ENCODE results near the gene TMEM201.

GRCh38 chr1:9606458-9606857 is 17.7 kb downstream of the TMEM201 start:
- TF ChIP-seq, protein P1, sequence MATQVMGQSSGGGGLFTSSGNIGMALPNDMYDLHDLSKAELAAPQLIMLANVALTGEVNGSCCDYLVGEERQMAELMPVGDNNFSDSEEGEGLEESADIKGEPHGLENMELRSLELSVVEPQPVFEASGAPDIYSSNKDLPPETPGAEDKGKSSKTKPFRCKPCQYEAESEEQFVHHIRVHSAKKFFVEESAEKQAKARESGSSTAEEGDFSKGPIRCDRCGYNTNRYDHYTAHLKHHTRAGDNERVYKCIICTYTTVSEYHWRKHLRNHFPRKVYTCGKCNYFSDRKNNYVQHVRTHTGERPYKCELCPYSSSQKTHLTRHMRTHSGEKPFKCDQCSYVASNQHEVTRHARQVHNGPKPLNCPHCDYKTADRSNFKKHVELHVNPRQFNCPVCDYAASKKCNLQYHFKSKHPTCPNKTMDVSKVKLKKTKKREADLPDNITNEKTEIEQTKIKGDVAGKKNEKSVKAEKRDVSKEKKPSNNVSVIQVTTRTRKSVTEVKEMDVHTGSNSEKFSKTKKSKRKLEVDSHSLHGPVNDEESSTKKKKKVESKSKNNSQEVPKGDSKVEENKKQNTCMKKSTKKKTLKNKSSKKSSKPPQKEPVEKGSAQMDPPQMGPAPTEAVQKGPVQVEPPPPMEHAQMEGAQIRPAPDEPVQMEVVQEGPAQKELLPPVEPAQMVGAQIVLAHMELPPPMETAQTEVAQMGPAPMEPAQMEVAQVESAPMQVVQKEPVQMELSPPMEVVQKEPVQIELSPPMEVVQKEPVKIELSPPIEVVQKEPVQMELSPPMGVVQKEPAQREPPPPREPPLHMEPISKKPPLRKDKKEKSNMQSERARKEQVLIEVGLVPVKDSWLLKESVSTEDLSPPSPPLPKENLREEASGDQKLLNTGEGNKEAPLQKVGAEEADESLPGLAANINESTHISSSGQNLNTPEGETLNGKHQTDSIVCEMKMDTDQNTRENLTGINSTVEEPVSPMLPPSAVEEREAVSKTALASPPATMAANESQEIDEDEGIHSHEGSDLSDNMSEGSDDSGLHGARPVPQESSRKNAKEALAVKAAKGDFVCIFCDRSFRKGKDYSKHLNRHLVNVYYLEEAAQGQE (IDR thresholded peaks at IDR 0.05; ENCODE audit: low read depth, low read length), result no peak
- TF ChIP-seq GABPA (IDR thresholded peaks at IDR 0.05; ENCODE audit: low read depth) (no peak), FOSL2 (IDR thresholded peaks at IDR 0.05; ENCODE audit: borderline replicate concordance, low read depth) (no peak), EP300 (IDR thresholded peaks at IDR 0.05; ENCODE audit: borderline replicate concordance in 1 of 2, low read depth in 1 of 2, low read length in 1 of 2) (no peak), CTCF (IDR thresholded peaks at IDR 0.05) (no peak), EZH2phosphoT487 (IDR thresholded peaks at IDR 0.05; ENCODE audit: borderline replicate concordance, low read depth) (no peak)
- TF ChIP-seq, protein P2, sequence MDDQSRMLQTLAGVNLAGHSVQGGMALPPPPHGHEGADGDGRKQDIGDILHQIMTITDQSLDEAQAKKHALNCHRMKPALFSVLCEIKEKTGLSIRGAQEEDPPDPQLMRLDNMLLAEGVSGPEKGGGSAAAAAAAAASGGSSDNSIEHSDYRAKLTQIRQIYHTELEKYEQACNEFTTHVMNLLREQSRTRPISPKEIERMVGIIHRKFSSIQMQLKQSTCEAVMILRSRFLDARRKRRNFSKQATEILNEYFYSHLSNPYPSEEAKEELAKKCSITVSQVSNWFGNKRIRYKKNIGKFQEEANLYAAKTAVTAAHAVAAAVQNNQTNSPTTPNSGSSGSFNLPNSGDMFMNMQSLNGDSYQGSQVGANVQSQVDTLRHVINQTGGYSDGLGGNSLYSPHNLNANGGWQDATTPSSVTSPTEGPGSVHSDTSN (IDR thresholded peaks at IDR 0.05), result no peak

All from SK-N-SH (cell line).